ENCODE data around the gene KRTAP23-1. TPM values are rescaled to one million over a fixed set of nuclear protein-coding genes. Genes with fewer than 3 reads are reported as not detected.

KRTAP23-1 gene
- total and polyA plus RNA-seq, 2 of the 8 experiments (the other 6 are each of a cell fraction or from before 2014, with no cell fraction given): not detected

DNA sequence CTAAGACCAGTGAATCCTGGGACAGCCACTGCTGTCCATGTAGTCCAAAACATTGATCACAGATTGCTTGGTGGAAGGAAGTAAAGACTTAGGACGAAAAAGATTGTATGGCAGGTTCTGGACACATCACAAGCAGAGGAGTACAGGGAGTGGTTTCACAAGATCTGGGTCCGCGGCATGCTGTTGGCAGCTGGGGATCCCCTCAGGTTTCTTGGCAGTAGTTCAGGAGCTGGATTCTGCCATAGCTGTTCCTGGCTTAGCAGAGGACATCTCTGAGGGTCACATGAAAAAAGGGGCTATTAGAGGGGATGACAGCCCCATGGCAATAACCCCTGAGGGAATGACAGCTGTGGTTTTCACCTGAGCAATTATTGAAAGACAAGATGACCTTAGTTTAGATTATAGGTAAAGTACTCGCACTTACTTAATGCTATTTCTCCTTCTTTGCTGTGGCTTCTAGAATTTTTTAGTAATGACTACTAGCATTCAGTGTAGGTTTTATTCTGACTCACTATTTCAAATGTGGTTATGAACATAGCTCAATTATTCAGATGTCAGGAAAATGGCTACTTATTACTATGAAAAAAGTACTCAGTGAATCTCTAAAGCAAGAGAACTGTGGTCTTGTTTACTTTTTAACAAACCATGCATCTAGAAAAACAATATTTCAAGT is 19.1 kb downstream of the KRTAP23-1 start:
- H3K36me3 ChIP-seq (ENCODE audit: control insufficient read depth in 2 of 4, insufficient read depth in 4 of 4, low read length in 3 of 4): no peaks in the 10 kb centered on the region
- ChIA-PET CTCF (ENCODE audit: partially characterized antibody) (interaction anchor here (0.6 to 2.1 kb wide), 5 partner anchors 10 to 134 kb away, joined by 3 to 8 read pairs (median 4); no protein-coding TSS in a partner anchor), POLR2A (ENCODE audit: partially characterized antibody) (no interaction called here)
- no peaks in the 10 kb centered on the region for H3K23me2 ChIP-seq (ENCODE audit: low read depth, low read length)
- H4K8ac ChIP-seq (ENCODE audit: extremely low read depth, insufficient read depth, low read length): no peak overlapping the region
- no peak overlapping the region for H2BK12ac ChIP-seq (ENCODE audit: low read depth, low read length)
- WGBS, 2 experiments (ENCODE audit: extremely low coverage in 1 of 2, insufficient coverage in 1 of 2, insufficient read length in 1 of 2, insufficient replicate concordance in 2 of 2, low coverage in 1 of 2, low lambda C conversion rate in 2 of 2, missing lambda C conversion rate in 1 of 2): 88% methylated on average over 4 of the region's 4 CpGs; no CpG with 5 or more reads in 1 of the 2 experiments
- H2AFZ ChIP-seq (ENCODE audit: low read length): no peak overlapping the region
- no peaks in the 10 kb centered on the region for H3K79me1 ChIP-seq (ENCODE audit: low read depth, low read length)
- no peak overlapping the region for H3K4me2 ChIP-seq (ENCODE audit: insufficient read depth in 1 of 2, low read depth in 2 of 2, low read length in 2 of 2)
- no peak overlapping the region for H4K5ac ChIP-seq (ENCODE audit: insufficient read length, low read depth, low read length)
- H3K56ac ChIP-seq (replicated peaks; ENCODE audit: insufficient read length, low read depth, low read length): no peak overlapping the region
- FAIRE-seq (no peak), DNase-seq (ENCODE audit: low read depth in 1 of 2, low spot score in 2 of 2) (no peak)
- H3K23ac ChIP-seq (ENCODE audit: insufficient read length): no peak overlapping the region
- H3K9ac ChIP-seq (replicated peaks in 1 of 4; ENCODE audit: extremely low read depth in 1 of 4, low read depth in 3 of 4, low read length in 3 of 4): no peak overlapping the region
- no peaks in the 10 kb centered on the region for H3K4me1 ChIP-seq (replicated peaks in 1 of 4; ENCODE audit: control insufficient read depth in 3 of 4, insufficient read depth in 4 of 4, low read length in 3 of 4)
- H2BK20ac ChIP-seq (ENCODE audit: low read length): no peak overlapping the region
- H3K4ac ChIP-seq (replicated peaks; ENCODE audit: insufficient read length, low read depth, low read length): no peak overlapping the region
- H2AK5ac ChIP-seq (ENCODE audit: low read depth, low read length): no peak overlapping the region
- H3K9me3 ChIP-seq (ENCODE audit: insufficient read depth in 2 of 2, low read depth in 1 of 2, low read length in 1 of 2): peaks cover 0 to 4% of the 10 kb centered on the region in 2 experiments; a peak in 1 of 4 replicates
- no peak overlapping the region for H2BK5ac ChIP-seq (ENCODE audit: low read depth, low read length)
- H3K27ac ChIP-seq (ENCODE audit: low read depth, low read length): no peak overlapping the region; the same call in 1 of the 2 replicates
- no peak overlapping the region for H3K14ac ChIP-seq (ENCODE audit: insufficient read length)
- H3K27me3 ChIP-seq (replicated peaks in 1 of 4; ENCODE audit: control insufficient read depth in 3 of 4, extremely low read depth in 1 of 4, insufficient read depth in 3 of 4, low read length in 3 of 4): no peaks in the 10 kb centered on the region
- no peak overlapping the region for H2BK120ac ChIP-seq (replicated peaks; ENCODE audit: low read depth, low read length)
- H2BK15ac ChIP-seq (ENCODE audit: low read length): no peak overlapping the region
- H3K79me2 ChIP-seq (ENCODE audit: control insufficient read depth in 1 of 2, insufficient read depth in 2 of 2, low read length in 2 of 2): no peaks in the 10 kb centered on the region
- H3K4me3 ChIP-seq (ENCODE audit: extremely low read depth in 1 of 4, insufficient read depth in 2 of 4, low read depth in 3 of 4, low read length in 4 of 4): no peak overlapping the region
- H4K91ac ChIP-seq (replicated peaks; ENCODE audit: insufficient read length, low read length): no peak overlapping the region
- H4K20me1 ChIP-seq (replicated peaks in 1 of 2; ENCODE audit: control insufficient read depth in 1 of 2, insufficient read depth in 2 of 2, low read length in 2 of 2): no peaks in the 10 kb centered on the region
- no peak overlapping the region for H3K18ac ChIP-seq (ENCODE audit: extremely low read depth, low read length)
- TF ChIP-seq CBX5 (IDR thresholded peaks at IDR 0.05; ENCODE audit: low read depth, low read length) (no peak), CREB1 (IDR thresholded peaks at IDR 0.05) (no peak), CBX8 (IDR thresholded peaks at IDR 0.05; ENCODE audit: borderline replicate concordance, low read depth, low read length) (no peak), POU5F1 (IDR thresholded peaks at IDR 0.05; ENCODE audit: low read depth, low read length) (no peak), KDM1A (IDR thresholded peaks at IDR 0.05; ENCODE audit: borderline replicate concordance, low read length) (no peak), BCL11A (IDR thresholded peaks at IDR 0.05; ENCODE audit: low read depth in 2 of 2, low read length in 2 of 2) (no peak), CEBPB (IDR thresholded peaks at IDR 0.05; ENCODE audit: low read depth, low read length) (no peak), SRF (IDR thresholded peaks at IDR 0.05; ENCODE audit: low read depth, low read length) (no peak), SIN3A (conservative IDR thresholded peaks at IDR 0.05 in 1 of 2, IDR thresholded peaks at IDR 0.05 in 1 of 2; ENCODE audit: low read depth in 1 of 2, low read length in 2 of 2) (no peak), KDM4A (IDR thresholded peaks at IDR 0.05; ENCODE audit: low read depth, low read length, severe bottlenecking) (no peak), EGR1 (IDR thresholded peaks at IDR 0.05; ENCODE audit: borderline replicate concordance, low read depth, low read length) (no peak), SIX5 (IDR thresholded peaks at IDR 0.05; ENCODE audit: low read depth, low read length) (no peak)
- TF ChIP-seq, protein P1, sequence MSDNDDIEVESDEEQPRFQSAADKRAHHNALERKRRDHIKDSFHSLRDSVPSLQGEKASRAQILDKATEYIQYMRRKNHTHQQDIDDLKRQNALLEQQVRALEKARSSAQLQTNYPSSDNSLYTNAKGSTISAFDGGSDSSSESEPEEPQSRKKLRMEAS (IDR thresholded peaks at IDR 0.05): no peak

Data from H1 (cell line).